Peyer's patch (tissue), 4 donors: ENCODE results near the gene CFAP54. TPM values are rescaled to one million over a fixed set of nuclear protein-coding genes. Genes with fewer than 3 reads are reported as not detected.

Source experiments
- DNase-seq, 3 donors: peaks; one replicate each; pipeline ENCODE4 v3.0.0-alpha.2; 2017 to 2019
- H3K27ac ChIP-seq, 4 donors: fragments of 200-600 bp; sonication (generic); one replicate each; pipeline ENCODE4 v1.5.1; 2016 to 2019
- H3K27me3 ChIP-seq, 2 donors: fragments of 200-600 bp; sonication (generic); one replicate each; pipeline ENCODE4 v1.5.1; 2019
- H3K36me3 ChIP-seq, 3 donors: fragments of 200-600 bp; sonication (generic); one replicate each; pipeline ENCODE4 v1.5.1; 2016 to 2019
- H3K4me1 ChIP-seq, 4 donors: fragments of 200-600 bp; sonication (generic); one replicate each; pipeline ENCODE4 v1.5.1; 2016 to 2019
- H3K4me3 ChIP-seq, 4 donors: fragments of 200-600 bp; sonication (generic); 1 replicate in 3 of 4; 2 replicates in 1 of 4; pipeline ENCODE4 v1.5.1; 2016 to 2019; ENCODE audit warnings: mild to moderate bottlenecking in 1 of 4
- H3K9me3 ChIP-seq, 4 donors: fragments of 200-600 bp; sonication (generic); one replicate each; pipeline ENCODE4 v1.5.1; 2016 to 2019; ENCODE audit warnings: mild to moderate bottlenecking in 1 of 4
- CTCF ChIP-seq, 6 experiments: fragments of 450-650 bp in 4 of 6; fragments of 200-600 bp in 2 of 6; sonication (generic) in 1 of 6; IDR thresholded peaks; one replicate each; pipeline ENCODE4 v1.5.1; 2017 to 2019; ENCODE audit warnings: antibody characterized with exemption in 6 of 6, mild to moderate bottlenecking in 3 of 6, moderate library complexity in 1 of 6
- POLR2A ChIP-seq, 2 donors: fragments of 450-650 bp; IDR thresholded peaks; one replicate each; pipeline ENCODE4 v1.5.1; 2017; ENCODE audit warnings: antibody characterized with exemption in 2 of 2, mild to moderate bottlenecking in 2 of 2, moderate library complexity in 2 of 2
- total RNA-seq, 4 donors: library from RNA; depleted of rRNA; stranded (reverse); fragments of >200 nt; gene quantifications; one replicate each; pipeline ENCODE4 v1.1.0, GENCODE V29; 2016

The CFAP54 gene
- total RNA-seq, 4 donors from 2014 or later, result 0.80 to 2.7 (median 0.83) TPM; not detected in 1

- no peak for DNase-seq
- Histone ChIP-seq H3K4me1 (no peaks in the 10 kb centered on the region), H3K36me3 (no peaks in the 10 kb centered on the region), H3K27me3 (no peaks in the 10 kb centered on the region), H3K27ac (no peak overlapping the region), H3K4me3 (no peak overlapping the region), H3K9me3 (no peaks in the 10 kb centered on the region)
- TF ChIP-seq POLR2A (IDR thresholded peaks at IDR 0.05) (no peak), CTCF (IDR thresholded peaks at IDR 0.05) (no peak)
Observed at GRCh38 chr12:96495155-96495554, 5.8 kb downstream of the CFAP54 start.

- peaks cover 0 to 6% (median 0%) of the 10 kb centered on the region in 4 donors for H3K4me1 ChIP-seq
- H3K4me3 ChIP-seq, result no peak overlapping the region
- H3K27me3 ChIP-seq, result no peaks in the 10 kb centered on the region
- TF ChIP-seq CTCF (IDR thresholded peaks at IDR 0.05) (no peak), POLR2A (IDR thresholded peaks at IDR 0.05) (no peak)
- H3K27ac ChIP-seq, result no peak overlapping the region
- H3K9me3 ChIP-seq, result no peaks in the 10 kb centered on the region
- no peaks in the 10 kb centered on the region for H3K36me3 ChIP-seq
- no peak for DNase-seq
Observed at GRCh38 chr12:96495841-96496545, 6.6 kb downstream of the CFAP54 start.

GRCh38 chr12:96496944-96497343 lies 7.6 kb downstream of the CFAP54 start:
- DNase-seq, result no peak
- no peak overlapping the region for H3K4me3 ChIP-seq
- no peaks in the 10 kb centered on the region for H3K36me3 ChIP-seq
- TF ChIP-seq CTCF (IDR thresholded peaks at IDR 0.05) (no peak), POLR2A (IDR thresholded peaks at IDR 0.05) (no peak)
- H3K9me3 ChIP-seq, result no peaks in the 10 kb centered on the region
- H3K27me3 ChIP-seq, result no peaks in the 10 kb centered on the region
- H3K27ac ChIP-seq, result no peak overlapping the region
- peaks cover 0 to 15% (median 0%) of the 10 kb centered on the region in 4 donors for H3K4me1 ChIP-seq

GRCh38 chr12:96497855-96498254 lies 8.5 kb downstream of the CFAP54 start:
- no peak for TF ChIP-seq CTCF (IDR thresholded peaks at IDR 0.05)
- TF ChIP-seq POLR2A (IDR thresholded peaks at IDR 0.05), result no peak
- Histone ChIP-seq H3K4me1 (peaks cover 0 to 19% (median 0%) of the 10 kb centered on the region in 4 donors), H3K36me3 (no peaks in the 10 kb centered on the region), H3K27me3 (no peaks in the 10 kb centered on the region), H3K9me3 (no peaks in the 10 kb centered on the region), H3K27ac (no peak overlapping the region), H3K4me3 (no peak overlapping the region)
- no peak for DNase-seq

GRCh38 chr12:96500693-96501092 lies 11.3 kb downstream of the CFAP54 start:
- no peak for DNase-seq
- H3K27ac ChIP-seq, result peak overlapping the region in 2 of 4 donors; percentile 7 to 35
- peaks cover 0 to 20% (median 0%) of the 10 kb centered on the region in 4 donors for H3K4me1 ChIP-seq
- no peak for TF ChIP-seq POLR2A (IDR thresholded peaks at IDR 0.05)
- TF ChIP-seq CTCF (IDR thresholded peaks at IDR 0.05), result peak in 2 of 6 experiments; percentile 11 to 14
- H3K9me3 ChIP-seq, result no peaks in the 10 kb centered on the region
- H3K4me3 ChIP-seq, result no peak overlapping the region
- H3K27me3 ChIP-seq, result no peaks in the 10 kb centered on the region
- no peaks in the 10 kb centered on the region for H3K36me3 ChIP-seq
